BJ (cell line): Measurements from ENCODE around the gene GJC2. TPM values are rescaled to one million over a fixed set of nuclear protein-coding genes. Genes with fewer than 3 reads are reported as not detected.

Experiments
- CTCF ChIA-PET: fragments of 350-600 bp; formaldehyde crosslinking; extraction: SDS; loops from one replicate; lab custom pipeline; 2021; ENCODE audit warnings: antibody characterized with exemption, inconsistent platforms; lab: Yijun Ruan, JAX
- POLR2A ChIA-PET: fragments of 300-600 bp; sonication (Branson Sonifier 250); formaldehyde crosslinking; extraction: SDS; loops from one replicate; lab custom pipeline; 2021; ENCODE audit warnings: antibody characterized with exemption; lab: Charles Lee
- DNase-seq: peaks from one replicate; pipeline ENCODE4 v3.0.0-alpha.2; 2011; ENCODE audit warnings: low read depth
- H3K27me3 ChIP-seq: 2 replicates; pipeline ENCODE4 v1.6.0; 2011; ENCODE audit warnings: low read length; ENCODE audit not compliant: control insufficient read depth, insufficient read depth
- H3K36me3 ChIP-seq: 2 replicates; pipeline ENCODE4 v1.5.1; 2011; ENCODE audit warnings: low read length; ENCODE audit not compliant: control insufficient read depth, insufficient read depth
- H3K4me3 ChIP-seq: 2 replicates; pipeline ENCODE4 v1.5.1; 2011; ENCODE audit warnings: low read depth, mild to moderate bottlenecking, control low read depth, low read length
- polyA plus RNA-seq: library from polyadenylated mRNA; depleted of rRNA; stranded (reverse); fragments of >200 nt; gene quantifications from 2 replicates; pipeline ENCODE4 v1.2.3, GENCODE V29; 2011; rRNA removed
- small RNA-seq: library from RNA; depleted of rRNA; stranded (forward); fragments of <200 nt; gene quantifications from one replicate; pipeline ENCODE3, GENCODE V24; 2012; ENCODE audit warnings: low replicate concordance, low read depth; ENCODE audit not compliant: insufficient read length
- TF ChIP-seq, protein P1 (sequence below): IDR thresholded peaks from 2 replicates; pipeline ENCODE4 v1.5.1; 2011; ENCODE audit warnings: low read depth, mild to moderate bottlenecking, control low read depth, inconsistent platforms, low read length, moderate library complexity; ENCODE audit not compliant: insufficient read depth

The GJC2 gene
- polyA plus RNA-seq, 1 experiment = 0.92 TPM

DNA sequence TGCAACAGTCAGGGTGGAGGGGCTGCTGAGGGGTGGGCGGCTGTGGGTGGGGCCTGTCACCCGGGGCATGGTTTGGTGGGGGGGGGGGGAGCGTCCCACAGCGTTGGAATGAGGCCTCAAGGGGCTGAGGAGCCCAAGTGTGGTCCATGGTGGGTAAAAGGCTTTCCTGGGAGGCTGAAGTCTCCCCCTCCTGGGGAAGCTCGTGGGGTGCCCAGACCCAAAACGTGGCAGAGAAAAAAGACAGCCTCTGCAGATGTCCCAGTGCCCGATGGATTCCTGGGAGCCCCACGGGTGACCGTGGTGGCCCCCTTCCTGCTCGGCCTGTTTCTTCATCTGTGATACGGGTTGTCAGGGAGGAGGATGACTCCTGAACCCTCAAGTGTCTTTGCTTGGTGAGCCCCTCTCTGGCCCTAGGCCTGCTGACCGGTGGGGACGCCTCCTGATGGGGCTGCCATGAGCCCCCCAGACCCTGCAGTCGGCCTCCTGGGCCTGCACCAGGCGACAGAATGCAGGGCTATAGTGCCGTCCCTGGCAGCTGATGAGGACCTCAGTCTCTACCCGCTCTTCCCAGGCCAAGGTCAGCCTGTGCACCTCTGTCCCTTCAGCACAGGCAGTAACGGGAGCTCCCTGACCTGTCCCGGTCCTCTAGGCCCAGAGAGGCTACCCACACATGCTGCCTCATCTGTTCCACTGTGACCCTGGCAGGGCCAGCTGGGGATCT lies 59.3 kb downstream of the GJC2 start:
- TF ChIP-seq, protein P1, sequence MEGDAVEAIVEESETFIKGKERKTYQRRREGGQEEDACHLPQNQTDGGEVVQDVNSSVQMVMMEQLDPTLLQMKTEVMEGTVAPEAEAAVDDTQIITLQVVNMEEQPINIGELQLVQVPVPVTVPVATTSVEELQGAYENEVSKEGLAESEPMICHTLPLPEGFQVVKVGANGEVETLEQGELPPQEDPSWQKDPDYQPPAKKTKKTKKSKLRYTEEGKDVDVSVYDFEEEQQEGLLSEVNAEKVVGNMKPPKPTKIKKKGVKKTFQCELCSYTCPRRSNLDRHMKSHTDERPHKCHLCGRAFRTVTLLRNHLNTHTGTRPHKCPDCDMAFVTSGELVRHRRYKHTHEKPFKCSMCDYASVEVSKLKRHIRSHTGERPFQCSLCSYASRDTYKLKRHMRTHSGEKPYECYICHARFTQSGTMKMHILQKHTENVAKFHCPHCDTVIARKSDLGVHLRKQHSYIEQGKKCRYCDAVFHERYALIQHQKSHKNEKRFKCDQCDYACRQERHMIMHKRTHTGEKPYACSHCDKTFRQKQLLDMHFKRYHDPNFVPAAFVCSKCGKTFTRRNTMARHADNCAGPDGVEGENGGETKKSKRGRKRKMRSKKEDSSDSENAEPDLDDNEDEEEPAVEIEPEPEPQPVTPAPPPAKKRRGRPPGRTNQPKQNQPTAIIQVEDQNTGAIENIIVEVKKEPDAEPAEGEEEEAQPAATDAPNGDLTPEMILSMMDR = no peak
- ChIA-PET CTCF (interaction anchor here (1.1 to 1.5 kb wide), 2 partner anchors 10 to 44 kb away, joined by 3 to 4 read pairs; partner anchors contain the start of gene IBA57), POLR2A (no interaction called here)
- DNase-seq = no peak
- Histone ChIP-seq H3K27me3 (no peaks in the 10 kb centered on the region), H3K4me3 (no peak overlapping the region), H3K36me3 (no peaks in the 10 kb centered on the region)

Small RNAs within 50 kb of the gene (small RNA-seq; reads per million reads assigned to genes)
- gene AL359510.1 = not detected

Other genes starting within 250 kb of the GJC2 start
- gene WNT9A, start 202.0 kb upstream of the GJC2 start, polyA plus RNA-seq = 0.85 and 1.5 TPM in 2 replicates
- not detected in 2 replicates for gene WNT3A, start 142.9 kb upstream of the GJC2 start, polyA plus RNA-seq
- 539 and 933 TPM in 2 replicates for gene ARF1, start 67.2 kb upstream of the GJC2 start, polyA plus RNA-seq
- 4.2 and 6.2 TPM in 2 replicates for gene C1orf35, start 46.6 kb upstream of the GJC2 start, polyA plus RNA-seq
- 50.8 and 80.8 TPM in 2 replicates for gene MRPL55, start 40.6 kb upstream of the GJC2 start, polyA plus RNA-seq
- gene GUK1, start 9.7 kb upstream of the GJC2 start, polyA plus RNA-seq = 282 and 373 TPM in 2 replicates
- 1.2 and 2.8 TPM in 2 replicates for gene IBA57, start 15.9 kb downstream of the GJC2 start, polyA plus RNA-seq
- gene OBSCN, start 58.1 kb downstream of the GJC2 start, polyA plus RNA-seq = 2.9 and 3.8 TPM in 2 replicates